PFSK-1 (cell line): ENCODE measurements around the gene RBFA.

ENCODE experiments used
- FOXP2 ChIP-seq: optimal IDR thresholded peaks from 2 replicates; pipeline ENCODE3; 2011; ENCODE audit warnings: borderline replicate concordance, control low read depth, inconsistent platforms; ENCODE audit not compliant: insufficient read depth; ENCODE audit errors: extremely low read length, extremely low read depth
- POLR2AphosphoS5 ChIP-seq: IDR thresholded peaks from 2 replicates; pipeline ENCODE4 v1.6.1; 2012; ENCODE audit warnings: low read depth, mild to moderate bottlenecking, control low read depth, low read length, moderate library complexity
- SIN3A ChIP-seq: IDR thresholded peaks from 2 replicates; pipeline ENCODE4 v1.6.1; 2012; ENCODE audit warnings: mild to moderate bottlenecking, low read length, moderate library complexity, borderline replicate concordance; ENCODE audit not compliant: insufficient read depth
- TAF1 ChIP-seq: IDR thresholded peaks from 2 replicates; pipeline ENCODE4 v1.6.1; 2012; ENCODE audit warnings: low read length, control low read depth, borderline replicate concordance; ENCODE audit not compliant: insufficient read depth
- TF ChIP-seq, protein P1 (sequence below), 2 experiments: IDR thresholded peaks; 2 replicates each; pipeline versions ENCODE4 v1.6.1 to v1.8.0; 2011 to 2012; ENCODE audit warnings: low read depth in 2 of 2, low read length in 2 of 2, control low read depth in 1 of 2, inconsistent platforms in 1 of 2, mild to moderate bottlenecking in 1 of 2, moderate library complexity in 1 of 2; ENCODE audit not compliant: insufficient read depth in 1 of 2

DNA sequence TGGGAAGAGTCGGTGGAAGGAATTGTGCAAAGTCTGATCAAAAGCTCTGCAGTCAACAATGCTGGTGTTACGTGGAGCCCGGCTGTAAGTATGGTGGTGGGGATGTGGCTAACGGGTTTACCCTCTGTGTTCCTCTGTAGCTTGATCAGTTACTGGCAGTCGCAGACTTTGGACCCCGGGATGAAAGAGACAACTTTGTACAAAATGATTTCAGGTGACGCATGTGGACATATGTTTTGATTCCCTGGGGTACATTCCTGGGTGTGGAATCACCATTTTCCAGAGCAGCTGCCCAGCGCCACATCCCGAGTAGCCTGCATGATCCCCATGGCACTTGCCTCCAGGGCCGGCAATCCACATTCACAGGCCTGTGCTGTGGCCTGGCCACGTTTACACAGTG is 9.8 kb downstream of the RBFA start:
- TF ChIP-seq, protein P1, sequence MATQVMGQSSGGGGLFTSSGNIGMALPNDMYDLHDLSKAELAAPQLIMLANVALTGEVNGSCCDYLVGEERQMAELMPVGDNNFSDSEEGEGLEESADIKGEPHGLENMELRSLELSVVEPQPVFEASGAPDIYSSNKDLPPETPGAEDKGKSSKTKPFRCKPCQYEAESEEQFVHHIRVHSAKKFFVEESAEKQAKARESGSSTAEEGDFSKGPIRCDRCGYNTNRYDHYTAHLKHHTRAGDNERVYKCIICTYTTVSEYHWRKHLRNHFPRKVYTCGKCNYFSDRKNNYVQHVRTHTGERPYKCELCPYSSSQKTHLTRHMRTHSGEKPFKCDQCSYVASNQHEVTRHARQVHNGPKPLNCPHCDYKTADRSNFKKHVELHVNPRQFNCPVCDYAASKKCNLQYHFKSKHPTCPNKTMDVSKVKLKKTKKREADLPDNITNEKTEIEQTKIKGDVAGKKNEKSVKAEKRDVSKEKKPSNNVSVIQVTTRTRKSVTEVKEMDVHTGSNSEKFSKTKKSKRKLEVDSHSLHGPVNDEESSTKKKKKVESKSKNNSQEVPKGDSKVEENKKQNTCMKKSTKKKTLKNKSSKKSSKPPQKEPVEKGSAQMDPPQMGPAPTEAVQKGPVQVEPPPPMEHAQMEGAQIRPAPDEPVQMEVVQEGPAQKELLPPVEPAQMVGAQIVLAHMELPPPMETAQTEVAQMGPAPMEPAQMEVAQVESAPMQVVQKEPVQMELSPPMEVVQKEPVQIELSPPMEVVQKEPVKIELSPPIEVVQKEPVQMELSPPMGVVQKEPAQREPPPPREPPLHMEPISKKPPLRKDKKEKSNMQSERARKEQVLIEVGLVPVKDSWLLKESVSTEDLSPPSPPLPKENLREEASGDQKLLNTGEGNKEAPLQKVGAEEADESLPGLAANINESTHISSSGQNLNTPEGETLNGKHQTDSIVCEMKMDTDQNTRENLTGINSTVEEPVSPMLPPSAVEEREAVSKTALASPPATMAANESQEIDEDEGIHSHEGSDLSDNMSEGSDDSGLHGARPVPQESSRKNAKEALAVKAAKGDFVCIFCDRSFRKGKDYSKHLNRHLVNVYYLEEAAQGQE (IDR thresholded peaks at IDR 0.05; ENCODE audit: insufficient read depth in 1 of 2, low read depth in 2 of 2, low read length in 2 of 2), result no peak
- TF ChIP-seq POLR2AphosphoS5, result no peak
- TF ChIP-seq TAF1, result no peak
- no peak for TF ChIP-seq FOXP2
- no peak for TF ChIP-seq SIN3A
